ENCODE results near the gene PRR4.

GRCh38 chr12:10855807-10856206, 6.5 kb upstream of the PRR4 start:
- TF ChIP-seq CTCF (IDR thresholded peaks at IDR 0.05; ENCODE audit: low read depth, low read length, poor library complexity, severe bottlenecking) (no peak), EZH2phosphoT487 (IDR thresholded peaks at IDR 0.05; ENCODE audit: borderline replicate concordance, low read length) (no peak)
